ENCODE measurements around the gene ADAMTS3. TPM values are rescaled to one million over a fixed set of nuclear protein-coding genes. Genes with fewer than 3 reads are reported as not detected.
"Not testable (repeated sequence)": the region's sequence is repeated elsewhere in the genome, so short reads cannot be mapped to it uniquely, and the experiment has no call there.

The ADAMTS3 gene
- total RNA-seq, 1 experiment from 2014 or later = 7.0 TPM

DNA sequence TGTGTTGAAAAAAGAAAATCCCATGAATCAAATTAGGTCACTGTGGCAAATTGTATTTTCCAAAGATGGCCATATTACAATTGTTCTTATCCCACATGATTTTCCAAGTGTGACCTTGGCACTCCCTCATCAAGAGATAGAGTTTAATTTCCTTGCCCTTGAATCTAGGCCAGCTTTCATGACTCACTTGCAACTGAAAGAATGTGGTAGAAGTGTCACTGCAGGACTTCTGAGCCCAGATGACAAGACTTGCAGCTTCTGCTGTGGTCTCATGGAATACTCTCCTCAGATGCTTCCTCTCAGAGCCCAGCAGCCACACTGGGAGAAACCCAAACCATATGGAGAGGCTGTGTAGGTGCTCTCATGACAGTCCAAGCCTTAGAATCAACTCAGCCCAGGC, 139.0 kb downstream of the ADAMTS3 start:
- DNase-seq (ENCODE audit: low spot score) = no peak
- in situ Hi-C loops (cut with HindIII; ENCODE audit: low sequenced_read_pairs) = no loop called here

GRCh38 chr4:72429397-72429889, 139.6 kb downstream of the ADAMTS3 start:
- in situ Hi-C loops (cut with HindIII; ENCODE audit: low sequenced_read_pairs) = no loop called here
- no peak for DNase-seq (ENCODE audit: low spot score)

DNA sequence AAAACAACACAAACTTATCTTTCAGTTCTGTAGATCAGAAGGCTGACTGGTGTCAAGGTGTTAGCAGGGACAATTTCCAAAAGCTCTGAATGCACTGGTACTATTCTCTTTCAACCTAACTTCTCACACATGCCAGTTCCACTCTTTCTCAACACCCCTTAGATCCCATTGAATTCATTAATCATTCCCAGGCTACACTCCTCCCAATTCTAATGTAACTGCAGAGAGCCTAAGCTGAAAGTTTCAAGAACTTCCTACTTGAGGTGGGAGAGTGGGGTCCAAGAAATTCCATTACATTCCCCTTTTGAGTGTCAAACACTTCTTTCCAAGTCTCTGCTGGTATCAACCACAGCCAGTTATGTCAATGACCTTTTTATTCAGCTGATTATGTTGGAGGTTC, 142.0 kb downstream of the ADAMTS3 start:
- DNase-seq (ENCODE audit: low spot score) = no peak
- in situ Hi-C loops (cut with HindIII; ENCODE audit: low sequenced_read_pairs) = no loop called here

DNA sequence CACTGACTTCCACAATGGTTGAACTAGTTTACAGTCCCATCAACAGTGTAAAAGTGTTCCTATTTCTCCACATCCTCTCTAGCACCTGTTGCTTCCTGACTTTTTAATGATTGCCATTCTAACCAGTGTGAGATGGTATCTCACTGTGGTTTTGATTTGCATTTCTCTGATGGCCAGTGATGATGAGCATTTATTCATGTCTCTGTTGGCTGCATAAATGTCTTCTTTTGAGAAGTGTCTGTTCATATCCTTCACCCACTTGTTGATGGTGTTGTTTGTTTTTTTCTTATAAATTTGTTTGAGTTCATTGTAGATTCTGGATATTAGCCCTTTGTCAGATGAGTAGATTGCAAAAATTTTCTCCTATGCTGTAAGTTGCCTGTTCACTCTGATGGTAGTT, 143.1 kb downstream of the ADAMTS3 start:
- in situ Hi-C loops (cut with HindIII; ENCODE audit: low sequenced_read_pairs); DNase-seq (ENCODE audit: low spot score): not testable (repeated sequence)

GRCh38 chr4:72424006-72424405, 145.0 kb downstream of the ADAMTS3 start:
- DNase-seq (ENCODE audit: low spot score) = no peak
- in situ Hi-C loops (cut with HindIII; ENCODE audit: low sequenced_read_pairs) = no loop called here

GRCh38 chr4:72422416-72422815, 146.6 kb downstream of the ADAMTS3 start:
- in situ Hi-C loops (cut with HindIII; ENCODE audit: low sequenced_read_pairs) = no loop called here
- no peak for DNase-seq (ENCODE audit: low spot score)

GRCh38 chr4:72418458-72418857, 150.6 kb downstream of the ADAMTS3 start:
- in situ Hi-C loops (cut with HindIII; ENCODE audit: low sequenced_read_pairs) = no loop called here
- DNase-seq (ENCODE audit: low spot score) = peak; percentile 80

DNA sequence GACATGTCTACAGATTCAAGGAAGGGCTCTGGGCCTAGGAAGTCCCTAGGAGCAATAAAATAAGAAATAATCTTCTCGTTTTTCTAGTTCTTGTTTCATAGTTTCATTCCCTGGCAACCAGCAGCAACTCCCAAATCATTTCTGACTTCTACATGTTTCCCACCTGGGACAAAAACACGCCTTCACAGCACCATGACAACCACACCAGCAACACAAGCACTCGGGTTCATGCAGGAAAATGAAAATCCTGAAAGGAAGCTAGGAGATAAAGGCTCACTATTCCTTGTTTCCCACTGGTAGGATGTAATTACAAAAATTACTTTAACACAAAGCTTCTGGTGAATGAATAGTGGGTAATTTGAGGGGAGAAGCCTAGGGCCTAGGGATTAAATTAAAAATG, 158.9 kb downstream of the ADAMTS3 start:
- no peak for DNase-seq (ENCODE audit: low spot score)
- in situ Hi-C loops (cut with HindIII; ENCODE audit: low sequenced_read_pairs) = no loop called here

DNA sequence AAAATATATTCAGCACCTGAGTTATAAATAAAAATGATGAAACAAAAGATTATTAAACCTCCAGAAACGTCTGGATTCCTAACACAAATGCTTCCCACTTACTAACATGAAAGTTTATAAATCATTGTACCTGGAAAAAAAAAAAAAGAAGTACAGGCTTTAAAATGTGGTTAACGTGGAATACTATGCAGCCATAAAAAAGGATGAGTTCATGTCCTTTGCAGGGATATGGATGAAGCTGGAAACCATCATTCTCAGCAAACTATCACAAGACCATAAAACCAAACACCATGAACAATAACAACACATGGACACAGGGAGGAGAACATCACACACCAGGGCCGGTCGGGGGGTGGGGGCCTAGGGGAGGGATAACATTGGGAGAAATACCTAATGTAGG, 160.5 kb downstream of the ADAMTS3 start:
- in situ Hi-C loops (cut with HindIII; ENCODE audit: low sequenced_read_pairs) = no loop called here
- no peak for DNase-seq (ENCODE audit: low spot score)

GRCh38 chr4:72405417-72405816, 163.6 kb downstream of the ADAMTS3 start:
- in situ Hi-C loops (cut with HindIII; ENCODE audit: low sequenced_read_pairs) = no loop called here
- no peak for DNase-seq (ENCODE audit: low spot score)

GRCh38 chr4:72397314-72397713, 171.7 kb downstream of the ADAMTS3 start:
- no peak for DNase-seq (ENCODE audit: low spot score)

DNA sequence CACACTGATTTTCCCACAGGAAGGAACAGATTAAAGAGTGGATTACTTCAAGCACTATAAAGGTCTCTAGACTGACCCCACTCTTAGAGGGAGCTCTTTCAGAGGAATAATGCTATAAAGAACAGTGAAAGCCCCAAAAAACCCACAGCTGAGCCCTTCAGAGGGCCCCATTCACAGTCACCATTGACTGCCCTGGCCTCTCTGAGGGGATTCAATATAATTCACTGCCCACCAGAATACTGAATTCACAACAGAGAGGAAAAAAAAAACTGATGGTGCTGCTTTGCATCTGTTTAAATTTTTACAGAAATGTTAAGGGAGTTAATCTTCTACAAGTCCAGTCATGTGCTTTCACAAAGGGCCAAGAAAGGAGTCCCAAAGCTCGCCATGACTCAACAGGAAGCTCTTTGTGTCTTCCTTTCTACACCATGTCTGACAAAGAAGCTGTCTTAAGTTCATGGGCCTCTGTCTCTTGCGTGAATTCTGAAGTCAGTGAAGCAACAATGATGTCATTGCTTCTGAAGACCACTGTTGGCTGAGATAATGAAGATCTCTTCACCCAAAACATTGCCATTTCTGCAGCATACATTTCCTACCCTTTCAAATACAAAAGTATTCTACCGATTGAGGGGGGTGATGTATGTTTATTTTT, 174.9 kb downstream of the ADAMTS3 start:
- in situ Hi-C loops (cut with HindIII; ENCODE audit: low sequenced_read_pairs) = no loop called here
- no peak for DNase-seq (ENCODE audit: low spot score)

More at GRCh38 chr4:72397314-72397713, 171.7 kb downstream of the ADAMTS3 start:
- in situ Hi-C loops (cut with HindIII; ENCODE audit: low sequenced_read_pairs) = no loop called here

GRCh38 chr4:72391281-72391680, 177.7 kb downstream of the ADAMTS3 start:
- in situ Hi-C loops (cut with HindIII; ENCODE audit: low sequenced_read_pairs) = no loop called here
- DNase-seq (ENCODE audit: low spot score) = no peak

- in situ Hi-C loops (cut with HindIII; ENCODE audit: low sequenced_read_pairs) = no loop called here
- DNase-seq (ENCODE audit: low spot score) = no peak
These were observed 178.6 kb downstream of the ADAMTS3 start for GRCh38 chr4:72390409-72390808.

GRCh38 chr4:72388521-72388920, 180.5 kb downstream of the ADAMTS3 start:
- DNase-seq (ENCODE audit: low spot score) = no peak
- in situ Hi-C loops (cut with HindIII; ENCODE audit: low sequenced_read_pairs) = no loop called here

- no peak for DNase-seq (ENCODE audit: low spot score)
- in situ Hi-C loops (cut with HindIII; ENCODE audit: low sequenced_read_pairs) = no loop called here
These were observed 181.1 kb downstream of the ADAMTS3 start for GRCh38 chr4:72387959-72388358.

GRCh38 chr4:72383439-72383838, 185.6 kb downstream of the ADAMTS3 start:
- no peak for DNase-seq (ENCODE audit: low spot score)
- in situ Hi-C loops (cut with HindIII; ENCODE audit: low sequenced_read_pairs) = no loop called here

- in situ Hi-C loops (cut with HindIII; ENCODE audit: low sequenced_read_pairs) = no loop called here
- no peak for DNase-seq (ENCODE audit: low spot score)
These were observed 190.1 kb downstream of the ADAMTS3 start for GRCh38 chr4:72378901-72379300.

GRCh38 chr4:72377491-72378194, 191.4 kb downstream of the ADAMTS3 start:
- no peak for DNase-seq (ENCODE audit: low spot score)
- in situ Hi-C loops (cut with HindIII; ENCODE audit: low sequenced_read_pairs) = no loop called here

DNA sequence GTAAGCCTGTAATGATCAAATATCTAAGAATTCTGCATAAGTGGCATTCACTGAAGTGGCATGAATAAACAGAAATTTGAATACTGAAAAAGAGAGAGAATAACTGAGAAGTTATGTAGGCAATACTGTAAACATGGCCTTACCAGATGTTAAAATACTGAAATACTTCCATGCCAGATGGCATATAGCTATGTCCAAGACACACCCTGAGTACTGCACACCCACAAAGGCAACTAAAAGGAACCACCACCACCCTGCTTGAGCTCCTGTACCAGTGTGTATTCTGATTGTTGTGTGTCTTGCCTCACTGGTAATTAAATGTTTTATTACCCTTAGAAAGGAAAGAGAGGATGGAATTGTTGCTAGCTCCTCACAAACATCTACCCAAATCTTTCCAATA, 192.1 kb downstream of the ADAMTS3 start:
- in situ Hi-C loops (cut with HindIII; ENCODE audit: low sequenced_read_pairs) = no loop called here
- no peak for DNase-seq (ENCODE audit: low spot score)
